ENCODE results near the gene COL5A2.

DNA sequence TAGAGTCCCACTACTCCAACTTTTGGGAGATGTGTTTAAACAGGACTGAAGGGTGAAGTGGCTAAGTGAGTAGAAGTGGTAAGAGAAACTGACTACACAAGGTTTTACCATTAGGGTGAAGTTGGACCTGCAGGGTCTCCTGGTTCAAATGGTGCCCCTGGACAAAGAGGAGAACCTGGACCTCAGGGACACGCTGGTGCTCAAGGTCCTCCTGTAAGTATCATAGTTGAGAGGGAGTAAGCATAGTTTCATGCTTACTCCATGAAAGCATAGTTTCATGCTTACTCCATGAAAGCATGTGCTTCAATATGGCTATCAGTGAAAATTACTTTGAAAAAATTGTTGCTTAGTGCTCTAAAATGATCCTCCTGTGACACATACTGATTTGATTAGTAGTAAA lies 186.3 kb downstream of the COL5A2 start:
- TF ChIP-seq CTCF (IDR thresholded peaks at IDR 0.05) (no peak), POLR2A (IDR thresholded peaks at IDR 0.05) (no peak)

All from heart left ventricle (tissue), 13 donors.